ENCODE data around the gene ARVCF. TPM values are rescaled to one million over a fixed set of nuclear protein-coding genes. Genes with fewer than 3 reads are reported as not detected.

The ARVCF gene
- total and polyA plus RNA-seq, 2 donors (not counting 3 experiments of a cell fraction or from before 2014, with no cell fraction given): 81.3 to 105 TPM

MicroRNA genes within 50 kb of the gene (microRNA counts, 767-probe panel; counts per million panel counts)
- microRNA hsa-miR-185-5p: 723 counts per million, percentile 96 among the panel's probes with 10 or more counts

Small RNA genes lying within 50 kb of the gene (microRNA-seq; reads per million reads assigned to microRNA genes)
- gene MIR185 (ENCODE audit: borderline number of aligned reads, borderline replicate concordance): 64.9 reads per million, percentile 51 among the genes with 10 or more reads in this experiment
- not detected for gene MIR4761 (ENCODE audit: borderline number of aligned reads, borderline replicate concordance)

Small RNA genes lying within 50 kb of the gene (small RNA-seq; reads per million reads assigned to genes)
- gene MIR185 (ENCODE audit: insufficient read depth, insufficient read length, low read depth, low replicate concordance): 49.9 reads per million, percentile 93 among the genes with 10 or more reads in this experiment

Other genes with a start within 250 kb of the ARVCF start
- 5.9 and 11.2 TPM in 2 replicates for gene GNB1L, start 161.9 kb downstream of the ARVCF start, total RNA-seq
- gene GNB1L, start 161.9 kb downstream of the ARVCF start, polyA plus RNA-seq: 5.4 and 5.9 TPM in 2 replicates
- 31.9 and 32.1 TPM in 2 replicates for gene RTL10, start 161.9 kb downstream of the ARVCF start, total RNA-seq
- gene RTL10, start 161.9 kb downstream of the ARVCF start, polyA plus RNA-seq: 40.8 and 54.5 TPM in 2 replicates
- gene COMT, start 75.1 kb downstream of the ARVCF start, total RNA-seq: 221 and 246 TPM in 2 replicates
- 537 and 579 TPM in 2 replicates for gene COMT, start 75.1 kb downstream of the ARVCF start, polyA plus RNA-seq
- gene TXNRD2, start 75.0 kb downstream of the ARVCF start, total RNA-seq: 211 and 245 TPM in 2 replicates
- gene TXNRD2, start 75.0 kb downstream of the ARVCF start, polyA plus RNA-seq: 440 and 511 TPM in 2 replicates
- gene TANGO2, start 4.3 kb upstream of the ARVCF start, total RNA-seq: 33.2 and 40.0 TPM in 2 replicates
- 49.3 and 59.5 TPM in 2 replicates for gene TANGO2, start 4.3 kb upstream of the ARVCF start, polyA plus RNA-seq
- 64.2 and 69.7 TPM in 2 replicates for gene DGCR8, start 63.4 kb upstream of the ARVCF start, total RNA-seq
- gene DGCR8, start 63.4 kb upstream of the ARVCF start, polyA plus RNA-seq: 30.7 and 32.7 TPM in 2 replicates
- 237 and 247 TPM in 2 replicates for gene RANBP1, start 99.3 kb upstream of the ARVCF start, total RNA-seq
- 144 and 228 TPM in 2 replicates for gene RANBP1, start 99.3 kb upstream of the ARVCF start, polyA plus RNA-seq
- 50.5 and 51.2 TPM in 2 replicates for gene TRMT2A, start 100.4 kb upstream of the ARVCF start, total RNA-seq
- 61.9 and 73.2 TPM in 2 replicates for gene TRMT2A, start 100.4 kb upstream of the ARVCF start, polyA plus RNA-seq
- gene ZDHHC8, start 115.0 kb upstream of the ARVCF start, total RNA-seq: 128 and 131 TPM in 2 replicates
- 49.8 and 69.9 TPM in 2 replicates for gene ZDHHC8, start 115.0 kb upstream of the ARVCF start, polyA plus RNA-seq
- gene CCDC188, start 134.2 kb upstream of the ARVCF start, total RNA-seq: 9.4 and 11.6 TPM in 2 replicates
- 9.8 and 10.5 TPM in 2 replicates for gene CCDC188, start 134.2 kb upstream of the ARVCF start, polyA plus RNA-seq

All from endothelial cell of umbilical vein (primary cell).